A549 (cell line): ENCODE measurements around the gene METTL24.

Experiments used
- CEBPB ChIP-seq, 2 experiments: fragments of >200 bp in 1 of 2; sonication (Bioruptor Twin) in 1 of 2; formaldehyde crosslinking in 1 of 2; IDR thresholded peaks; 2 replicates each; pipeline ENCODE4 v1.6.1; 2012 to 2016
- CHD2 ChIP-seq: fragments of 150-350 bp; IDR thresholded peaks from 2 replicates; pipeline ENCODE4 v1.6.1; 2014; ENCODE audit warnings: low read length; ENCODE audit not compliant: partially characterized antibody
- ESRRA ChIP-seq: fragments of 150-350 bp; IDR thresholded peaks from 2 replicates; pipeline ENCODE4 v1.6.1; 2014; ENCODE audit warnings: mild to moderate bottlenecking, low read length, borderline replicate concordance
- HDAC2 ChIP-seq: fragments of 200-600 bp; sonication (generic); IDR thresholded peaks from 2 replicates; pipeline ENCODE4 v1.6.1; 2016
- JUN ChIP-seq, 2 experiments: fragments of >200 bp; sonication (Bioruptor Twin); formaldehyde crosslinking; IDR thresholded peaks; 2 replicates in 1 of 2; 3 replicates in 1 of 2; pipeline ENCODE4 v1.6.1; 2016 to 2017
- MAFK ChIP-seq: fragments of 450-650 bp; IDR thresholded peaks from 2 replicates; pipeline ENCODE4 v1.6.1; 2014; ENCODE audit not compliant: partially characterized antibody
- POLR2A ChIP-seq: IDR thresholded peaks from 2 replicates; pipeline ENCODE4 v1.6.1; 2012; ENCODE audit warnings: mild to moderate bottlenecking, low read length
- SMC3 ChIP-seq: fragments of >200 bp; sonication (Bioruptor Twin); formaldehyde crosslinking; IDR thresholded peaks from 3 replicates; pipeline ENCODE4 v1.6.1; 2018; ENCODE audit warnings: inconsistent platforms
- SREBF2 ChIP-seq: fragments of 450-650 bp; IDR thresholded peaks from 2 replicates; pipeline ENCODE4 v1.6.1; 2014; ENCODE audit warnings: mild to moderate bottlenecking, moderate library complexity
- TF ChIP-seq, protein P1 (sequence below): IDR thresholded peaks from 2 replicates; pipeline ENCODE4 v1.6.1; 2012; ENCODE audit warnings: low read depth, borderline replicate concordance
- TF ChIP-seq, protein P2 (sequence below): fragments of >200 bp; sonication (Bioruptor Twin); formaldehyde crosslinking; IDR thresholded peaks from 3 replicates; pipeline ENCODE4 v1.5.1; 2016
- TF ChIP-seq, protein P3 (sequence below): IDR thresholded peaks from 2 replicates; pipeline ENCODE4 v1.6.1; 2012
- TF ChIP-seq, protein P4 (sequence below): fragments of 150-350 bp; IDR thresholded peaks from 2 replicates; pipeline ENCODE4 v1.6.1; 2014; ENCODE audit warnings: low read depth, mild to moderate bottlenecking, low read length

DNA sequence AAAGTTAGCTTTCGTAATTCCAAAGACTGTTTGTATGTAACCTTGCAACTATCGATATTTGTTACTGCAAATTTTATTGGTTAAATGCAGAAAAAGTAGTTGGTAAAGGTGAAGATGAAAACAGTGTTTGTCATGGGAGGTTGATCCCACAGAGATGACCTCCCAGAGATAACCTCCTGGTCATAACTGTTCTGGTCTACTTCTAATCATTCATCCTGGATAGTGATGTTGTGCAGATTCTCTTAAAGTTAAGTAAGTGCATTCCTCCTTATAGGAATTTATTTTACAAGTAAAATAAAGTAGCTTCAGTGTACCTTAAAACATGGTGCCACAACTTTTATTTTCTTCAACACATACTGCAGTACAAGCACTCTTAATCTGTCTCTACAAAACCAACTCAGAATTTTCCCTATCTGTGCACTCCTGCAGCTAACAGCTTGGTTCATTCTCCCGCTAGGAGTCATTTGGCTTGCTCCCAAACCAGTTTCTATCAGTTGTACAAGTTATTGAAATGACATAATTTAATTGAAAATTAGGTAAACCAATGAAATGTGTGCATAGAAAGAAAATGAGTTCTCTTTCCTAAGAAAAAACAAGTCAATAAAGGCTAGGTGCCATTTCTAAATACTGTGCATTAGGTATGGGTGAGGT is 19.2 kb downstream of the METTL24 start:
- no peak for TF ChIP-seq SREBF2
- no peak for TF ChIP-seq HDAC2
- TF ChIP-seq POLR2A, result no peak
- TF ChIP-seq, protein P1, sequence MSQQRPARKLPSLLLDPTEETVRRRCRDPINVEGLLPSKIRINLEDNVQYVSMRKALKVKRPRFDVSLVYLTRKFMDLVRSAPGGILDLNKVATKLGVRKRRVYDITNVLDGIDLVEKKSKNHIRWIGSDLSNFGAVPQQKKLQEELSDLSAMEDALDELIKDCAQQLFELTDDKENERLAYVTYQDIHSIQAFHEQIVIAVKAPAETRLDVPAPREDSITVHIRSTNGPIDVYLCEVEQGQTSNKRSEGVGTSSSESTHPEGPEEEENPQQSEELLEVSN, result no peak
- no peak for TF ChIP-seq SMC3
- no peak for TF ChIP-seq MAFK
- TF ChIP-seq, protein P2, sequence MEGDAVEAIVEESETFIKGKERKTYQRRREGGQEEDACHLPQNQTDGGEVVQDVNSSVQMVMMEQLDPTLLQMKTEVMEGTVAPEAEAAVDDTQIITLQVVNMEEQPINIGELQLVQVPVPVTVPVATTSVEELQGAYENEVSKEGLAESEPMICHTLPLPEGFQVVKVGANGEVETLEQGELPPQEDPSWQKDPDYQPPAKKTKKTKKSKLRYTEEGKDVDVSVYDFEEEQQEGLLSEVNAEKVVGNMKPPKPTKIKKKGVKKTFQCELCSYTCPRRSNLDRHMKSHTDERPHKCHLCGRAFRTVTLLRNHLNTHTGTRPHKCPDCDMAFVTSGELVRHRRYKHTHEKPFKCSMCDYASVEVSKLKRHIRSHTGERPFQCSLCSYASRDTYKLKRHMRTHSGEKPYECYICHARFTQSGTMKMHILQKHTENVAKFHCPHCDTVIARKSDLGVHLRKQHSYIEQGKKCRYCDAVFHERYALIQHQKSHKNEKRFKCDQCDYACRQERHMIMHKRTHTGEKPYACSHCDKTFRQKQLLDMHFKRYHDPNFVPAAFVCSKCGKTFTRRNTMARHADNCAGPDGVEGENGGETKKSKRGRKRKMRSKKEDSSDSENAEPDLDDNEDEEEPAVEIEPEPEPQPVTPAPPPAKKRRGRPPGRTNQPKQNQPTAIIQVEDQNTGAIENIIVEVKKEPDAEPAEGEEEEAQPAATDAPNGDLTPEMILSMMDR, result no peak
- TF ChIP-seq, protein P3, sequence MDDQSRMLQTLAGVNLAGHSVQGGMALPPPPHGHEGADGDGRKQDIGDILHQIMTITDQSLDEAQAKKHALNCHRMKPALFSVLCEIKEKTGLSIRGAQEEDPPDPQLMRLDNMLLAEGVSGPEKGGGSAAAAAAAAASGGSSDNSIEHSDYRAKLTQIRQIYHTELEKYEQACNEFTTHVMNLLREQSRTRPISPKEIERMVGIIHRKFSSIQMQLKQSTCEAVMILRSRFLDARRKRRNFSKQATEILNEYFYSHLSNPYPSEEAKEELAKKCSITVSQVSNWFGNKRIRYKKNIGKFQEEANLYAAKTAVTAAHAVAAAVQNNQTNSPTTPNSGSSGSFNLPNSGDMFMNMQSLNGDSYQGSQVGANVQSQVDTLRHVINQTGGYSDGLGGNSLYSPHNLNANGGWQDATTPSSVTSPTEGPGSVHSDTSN, result no peak
- no peak for TF ChIP-seq CEBPB (IDR thresholded peaks at IDR 0.05)
- TF ChIP-seq, protein P4, sequence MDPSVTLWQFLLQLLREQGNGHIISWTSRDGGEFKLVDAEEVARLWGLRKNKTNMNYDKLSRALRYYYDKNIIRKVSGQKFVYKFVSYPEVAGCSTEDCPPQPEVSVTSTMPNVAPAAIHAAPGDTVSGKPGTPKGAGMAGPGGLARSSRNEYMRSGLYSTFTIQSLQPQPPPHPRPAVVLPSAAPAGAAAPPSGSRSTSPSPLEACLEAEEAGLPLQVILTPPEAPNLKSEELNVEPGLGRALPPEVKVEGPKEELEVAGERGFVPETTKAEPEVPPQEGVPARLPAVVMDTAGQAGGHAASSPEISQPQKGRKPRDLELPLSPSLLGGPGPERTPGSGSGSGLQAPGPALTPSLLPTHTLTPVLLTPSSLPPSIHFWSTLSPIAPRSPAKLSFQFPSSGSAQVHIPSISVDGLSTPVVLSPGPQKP, result no peak
- no peak for TF ChIP-seq JUN (IDR thresholded peaks at IDR 0.05)
- no peak for TF ChIP-seq CHD2
- no peak for TF ChIP-seq ESRRA
